SU-DHL-6 (cell line): ENCODE measurements around the gene SEZ6.

Experiments used
- H2AFZ ChIP-seq: fragments of 200-600 bp; sonication (generic); 2 replicates; pipeline ENCODE4 v1.6.1; 2014; ENCODE audit warnings: low read depth, mild to moderate bottlenecking, moderate library complexity, mixed read lengths, antibody characterized with exemption, low read length; ENCODE audit not compliant: severe bottlenecking
- H3F3A ChIP-seq: fragments of 200-600 bp; shearing (Covaris generic); 2 replicates; pipeline ENCODE4 v1.6.0; 2016; ENCODE audit warnings: antibody characterized with exemption, mild to moderate bottlenecking; ENCODE audit not compliant: insufficient read depth
- H3K27ac ChIP-seq: fragments of 200-600 bp; sonication (generic); 2 replicates; pipeline ENCODE4 v1.5.1; 2016; ENCODE audit warnings: low read depth, mild to moderate bottlenecking, low read length, moderate library complexity, mixed read lengths
- H3K27me3 ChIP-seq: fragments of 200-600 bp; sonication (generic), shearing (Covaris generic); 2 replicates; pipeline ENCODE4 v1.6.0; 2014; ENCODE audit warnings: mild to moderate bottlenecking, low read length
- H3K36me3 ChIP-seq: fragments of 200-600 bp; sonication (generic); 2 replicates; pipeline ENCODE4 v1.6.1; 2014; ENCODE audit warnings: mild to moderate bottlenecking, low read length, mixed read lengths
- H3K4me2 ChIP-seq: fragments of 300-600, 200-600 bp; shearing (Covaris generic), sonication (generic); 2 replicates; pipeline ENCODE4 v1.6.0; 2014; ENCODE audit warnings: low read length, low read depth, mild to moderate bottlenecking; ENCODE audit not compliant: poor library complexity, severe bottlenecking
- H3K4me3 ChIP-seq: fragments of 200-600 bp; sonication (generic); 2 replicates; pipeline ENCODE4 v1.5.1; 2014; ENCODE audit warnings: antibody characterized with exemption, low read length, mild to moderate bottlenecking, mixed read lengths; ENCODE audit not compliant: insufficient read depth, poor library complexity, severe bottlenecking
- H3K79me2 ChIP-seq: fragments of 200-600 bp; sonication (generic); 2 replicates; pipeline ENCODE4 v1.6.1; 2014; ENCODE audit warnings: mild to moderate bottlenecking, low read length, moderate library complexity; ENCODE audit not compliant: insufficient read depth
- H3K9ac ChIP-seq: fragments of 200-600 bp; sonication (generic); 2 replicates; pipeline ENCODE4 v1.7.0; 2014; ENCODE audit warnings: mild to moderate bottlenecking, low read length
- H3K9me2 ChIP-seq: fragments of 200-600 bp; sonication (generic); replicated peaks from 2 replicates; pipeline ENCODE4 v1.6.1; 2014; ENCODE audit warnings: low read length; ENCODE audit not compliant: insufficient read depth
- H3K9me3 ChIP-seq: fragments of 200-600 bp; sonication (generic); 2 replicates; pipeline ENCODE4 v1.6.1; 2014; ENCODE audit warnings: low read length, mixed read lengths; ENCODE audit not compliant: insufficient read depth
- H4K20me1 ChIP-seq: fragments of 200-600 bp; sonication (generic); 2 replicates; pipeline ENCODE4 v1.6.1; 2014; ENCODE audit warnings: low read depth, mild to moderate bottlenecking, antibody characterized with exemption, low read length, moderate library complexity, mixed read lengths
- EZH2phosphoT487 ChIP-seq: fragments of 200-600 bp; sonication (generic), shearing (Covaris generic); conservative IDR thresholded peaks from 2 replicates; pipeline ENCODE4 v1.6.1; 2018; ENCODE audit warnings: mild to moderate bottlenecking, antibody characterized with exemption, low read length, moderate library complexity, mixed read lengths
- TF ChIP-seq, protein P1 (sequence below): fragments of 200-600 bp; sonication (generic); IDR thresholded peaks from one replicate; pipeline ENCODE4 v1.5.1; 2017; ENCODE audit warnings: antibody characterized with exemption, mild to moderate bottlenecking, low read length, moderate library complexity; ENCODE audit not compliant: insufficient read depth, poor library complexity, severe bottlenecking

The SEZ6 gene

DNA sequence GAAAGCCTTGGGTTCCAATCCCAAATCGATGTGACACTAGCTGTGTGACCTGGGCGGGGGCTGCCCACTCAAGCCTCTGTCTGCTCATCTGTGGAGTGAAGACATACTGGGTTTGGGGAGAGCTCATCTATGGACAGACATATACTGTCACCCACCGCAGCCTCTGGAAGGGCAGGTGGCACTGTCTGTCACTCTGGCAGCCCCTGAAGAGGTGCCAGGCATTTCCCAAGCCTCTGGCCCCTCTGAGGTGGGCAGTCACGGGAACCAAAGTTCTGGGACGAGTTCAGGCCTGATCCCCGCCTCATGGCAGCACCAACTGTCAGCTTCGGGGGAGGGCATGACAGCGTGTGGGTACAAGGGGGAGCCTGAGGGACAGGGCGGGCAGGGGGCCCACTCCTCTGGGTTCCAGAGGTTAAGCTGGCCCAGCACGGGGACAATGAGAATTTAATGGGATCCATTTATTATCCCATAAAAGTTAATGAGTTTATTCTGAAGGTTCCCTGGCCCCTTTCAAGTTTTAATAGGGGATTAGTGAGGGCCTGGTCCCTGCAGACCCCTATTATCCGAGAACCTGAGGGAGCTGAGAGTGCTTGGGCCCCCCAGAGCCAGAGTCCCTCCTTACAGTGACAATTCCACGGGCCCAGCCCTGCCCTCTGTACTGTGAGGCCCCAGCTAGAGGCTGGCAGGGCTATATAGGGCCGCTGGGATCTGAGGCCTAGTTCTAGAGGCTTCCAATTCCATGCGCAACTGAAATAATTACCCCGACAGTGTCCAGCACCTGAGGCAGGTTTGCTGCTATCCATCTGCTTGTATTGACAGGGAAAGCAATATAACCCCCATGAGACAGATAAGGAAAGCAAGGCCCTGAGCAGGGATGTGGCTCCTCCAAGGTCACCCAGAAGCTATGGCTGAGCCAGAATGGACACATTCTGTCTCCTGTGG is 18.8 kb downstream of the SEZ6 start:
- Histone ChIP-seq H3K27me3 (no peaks in the 10 kb centered on the region), H3F3A (no peaks in the 10 kb centered on the region), H3K36me3 (no peaks in the 10 kb centered on the region), H3K27ac (no peak overlapping the region), H3K4me3 (no peak overlapping the region), H3K79me2 (no peaks in the 10 kb centered on the region), H2AFZ (no peak overlapping the region), H3K9ac (no peak overlapping the region), H4K20me1 (no peaks in the 10 kb centered on the region), H3K9me2 (no peaks in the 10 kb centered on the region), H3K4me2 (no peak overlapping the region), H3K9me3 (no peaks in the 10 kb centered on the region)
- TF ChIP-seq EZH2phosphoT487, result no peak
- TF ChIP-seq, protein P1, sequence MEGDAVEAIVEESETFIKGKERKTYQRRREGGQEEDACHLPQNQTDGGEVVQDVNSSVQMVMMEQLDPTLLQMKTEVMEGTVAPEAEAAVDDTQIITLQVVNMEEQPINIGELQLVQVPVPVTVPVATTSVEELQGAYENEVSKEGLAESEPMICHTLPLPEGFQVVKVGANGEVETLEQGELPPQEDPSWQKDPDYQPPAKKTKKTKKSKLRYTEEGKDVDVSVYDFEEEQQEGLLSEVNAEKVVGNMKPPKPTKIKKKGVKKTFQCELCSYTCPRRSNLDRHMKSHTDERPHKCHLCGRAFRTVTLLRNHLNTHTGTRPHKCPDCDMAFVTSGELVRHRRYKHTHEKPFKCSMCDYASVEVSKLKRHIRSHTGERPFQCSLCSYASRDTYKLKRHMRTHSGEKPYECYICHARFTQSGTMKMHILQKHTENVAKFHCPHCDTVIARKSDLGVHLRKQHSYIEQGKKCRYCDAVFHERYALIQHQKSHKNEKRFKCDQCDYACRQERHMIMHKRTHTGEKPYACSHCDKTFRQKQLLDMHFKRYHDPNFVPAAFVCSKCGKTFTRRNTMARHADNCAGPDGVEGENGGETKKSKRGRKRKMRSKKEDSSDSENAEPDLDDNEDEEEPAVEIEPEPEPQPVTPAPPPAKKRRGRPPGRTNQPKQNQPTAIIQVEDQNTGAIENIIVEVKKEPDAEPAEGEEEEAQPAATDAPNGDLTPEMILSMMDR, result no peak

DNA sequence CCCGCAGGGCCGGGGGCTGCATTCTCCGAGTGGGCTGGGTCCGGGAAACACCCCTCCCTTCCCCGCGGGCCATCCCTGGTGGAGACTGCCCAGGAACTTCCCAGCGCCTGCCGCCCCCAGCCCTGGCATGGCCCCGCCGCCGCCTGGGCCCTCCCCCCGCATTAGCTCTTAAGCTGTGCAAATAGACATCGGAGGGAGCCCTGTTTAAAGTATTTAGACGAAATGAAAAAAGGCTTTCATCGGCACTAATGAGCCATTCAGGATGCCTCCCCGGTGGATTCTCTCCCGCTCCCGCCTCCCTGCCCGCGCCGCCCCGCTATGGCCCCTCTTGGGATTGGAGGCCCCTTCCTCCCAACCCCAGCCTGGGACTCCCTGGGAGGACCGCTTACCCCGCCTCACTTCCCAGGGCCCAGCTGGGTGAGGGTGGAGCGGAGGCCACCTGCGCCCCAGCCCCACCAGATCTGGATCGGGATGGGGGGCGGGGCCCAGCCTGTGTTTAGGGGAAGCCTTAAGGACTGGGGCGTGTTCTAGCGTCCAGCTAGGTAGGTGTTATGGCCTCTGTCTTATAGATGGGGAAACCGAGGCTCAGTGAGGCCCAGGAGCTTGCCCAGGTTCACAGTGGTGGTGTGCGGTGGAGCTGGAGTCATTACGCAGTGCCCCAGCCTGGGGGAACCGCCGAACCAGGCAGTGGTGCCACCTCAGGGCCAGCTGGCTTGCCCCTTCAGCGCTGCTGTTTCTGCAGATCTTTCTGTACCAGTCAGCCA is 19.7 kb downstream of the SEZ6 start:
- Histone ChIP-seq H3K9ac (no peak overlapping the region), H3K27ac (no peak overlapping the region), H3F3A (no peaks in the 10 kb centered on the region), H3K36me3 (no peaks in the 10 kb centered on the region), H2AFZ (no peak overlapping the region), H3K79me2 (no peaks in the 10 kb centered on the region), H3K9me3 (no peaks in the 10 kb centered on the region), H3K4me2 (no peak overlapping the region), H3K27me3 (no peaks in the 10 kb centered on the region), H3K4me3 (no peak overlapping the region), H4K20me1 (no peaks in the 10 kb centered on the region), H3K9me2 (no peaks in the 10 kb centered on the region)
- no peak for TF ChIP-seq EZH2phosphoT487
- TF ChIP-seq, protein P1, result no peak

DNA sequence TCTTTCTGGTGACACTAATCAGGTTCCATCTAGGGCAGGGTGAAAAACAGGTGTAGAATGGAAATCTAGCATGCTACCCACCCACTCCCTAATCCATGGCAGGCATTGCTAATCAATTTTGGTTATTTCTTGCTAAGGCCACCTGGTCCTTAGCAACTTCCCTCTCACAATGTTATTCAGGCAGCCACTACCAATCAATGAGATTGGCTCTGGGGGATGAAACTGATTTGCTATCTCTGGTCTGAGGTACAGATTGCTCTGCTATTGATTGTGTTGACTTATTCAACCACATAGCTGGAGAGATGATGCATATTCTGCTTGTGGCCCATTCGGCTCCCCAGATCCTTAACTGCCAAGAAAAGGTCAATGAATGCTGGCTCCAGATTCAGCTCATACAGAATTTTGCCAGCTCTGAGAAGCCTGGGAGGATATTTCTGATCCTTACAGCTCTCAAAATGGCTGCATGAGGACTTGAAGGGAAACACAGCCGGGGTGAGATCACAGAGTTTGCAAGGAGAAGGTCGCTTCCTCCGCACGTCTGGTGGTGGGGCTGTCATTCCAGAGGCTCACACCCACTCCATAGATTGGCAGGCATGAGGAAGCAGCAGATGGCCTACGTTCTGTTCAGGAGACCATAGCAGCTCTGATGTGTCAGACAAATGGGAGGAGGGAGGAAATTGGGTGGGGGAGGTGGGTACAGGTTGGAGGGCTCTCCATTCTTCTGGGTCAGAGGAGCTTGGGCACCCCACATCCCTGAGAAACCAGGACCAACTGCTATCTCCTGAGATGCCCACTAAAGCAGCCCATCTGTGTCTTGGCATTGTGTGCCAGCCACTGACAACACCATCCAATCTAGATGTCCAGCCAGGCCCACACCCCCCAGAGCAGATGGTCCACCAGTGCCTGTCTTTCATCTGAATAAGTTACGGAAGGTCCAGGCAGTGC is 22.3 kb downstream of the SEZ6 start:
- Histone ChIP-seq H3K79me2 (no peaks in the 10 kb centered on the region), H3K4me3 (no peak overlapping the region), H4K20me1 (no peaks in the 10 kb centered on the region), H3K36me3 (no peaks in the 10 kb centered on the region), H3K9ac (no peak overlapping the region), H3F3A (no peaks in the 10 kb centered on the region), H3K9me3 (no peaks in the 10 kb centered on the region), H3K27ac (no peak overlapping the region), H3K27me3 (no peaks in the 10 kb centered on the region), H2AFZ (no peak overlapping the region), H3K4me2 (no peak overlapping the region), H3K9me2 (no peaks in the 10 kb centered on the region)
- TF ChIP-seq, protein P1, result no peak
- TF ChIP-seq EZH2phosphoT487, result no peak
